HepG2 (cell line): ENCODE results near the gene GRB2. TPM values are rescaled to one million over a fixed set of nuclear protein-coding genes. Genes with fewer than 3 reads are reported as not detected.
A peak's percentile ranks its signal among the peaks of the same experiment; 100 is the strongest.

Experiments used
- AKAP8 ChIP-seq: sonication (generic); formaldehyde crosslinking; IDR thresholded peaks from 2 replicates; pipeline ENCODE4 v1.5.1; 2020; ENCODE audit warnings: mild to moderate bottlenecking, missing genetic modification reagents
- CHD2 ChIP-seq: IDR thresholded peaks from 2 replicates; pipeline ENCODE4 v1.6.1; 2011; ENCODE audit warnings: low read depth, low read length, improper control_type of control experiment
- ERF ChIP-seq: IDR thresholded peaks from 2 replicates; pipeline ENCODE4 v1.6.1; 2018; ENCODE audit warnings: missing biosample characterization, missing genetic modification reagents
- IKZF4 ChIP-seq: sonication (generic); formaldehyde crosslinking; IDR thresholded peaks from 2 replicates; pipeline ENCODE4 v1.5.1; 2020; ENCODE audit warnings: borderline replicate concordance, mild to moderate bottlenecking, low read depth, missing genetic modification reagents; ENCODE audit errors: not compliant biosample characterization
- NFKBIZ ChIP-seq: IDR thresholded peaks from 2 replicates; pipeline ENCODE4 v1.6.1; 2018; ENCODE audit warnings: missing genetic modification reagents, missing compliant biosample characterization
- NR1H2 ChIP-seq: sonication (generic); formaldehyde crosslinking; IDR thresholded peaks from 2 replicates; pipeline ENCODE4 v1.8.1; 2022; ENCODE audit warnings: low read depth, missing genetic modification reagents, borderline replicate concordance
- RARG ChIP-seq: sonication (generic); formaldehyde crosslinking; IDR thresholded peaks from 2 replicates; pipeline ENCODE4 v1.4.0; 2020; ENCODE audit warnings: low read depth, mild to moderate bottlenecking, missing genetic modification reagents
- ZFAT ChIP-seq: sonication (generic); formaldehyde crosslinking; conservative IDR thresholded peaks from 2 replicates; pipeline ENCODE4 v1.8.1; 2023; ENCODE audit warnings: missing genetic modification reagents, inconsistent platforms
- ZMYM2 ChIP-seq: sonication (generic); formaldehyde crosslinking; IDR thresholded peaks from 2 replicates; pipeline ENCODE4 v1.8.0; 2022; ENCODE audit warnings: mild to moderate bottlenecking, missing genetic modification reagents
- ZNF10 ChIP-seq: sonication (generic); formaldehyde crosslinking; IDR thresholded peaks from 2 replicates; pipeline ENCODE4 v1.4.0; 2020; ENCODE audit warnings: mild to moderate bottlenecking, low read depth, missing genetic modification reagents, borderline replicate concordance
- ZNF282 ChIP-seq: fragments of 450-650 bp; IDR thresholded peaks from 2 replicates; pipeline ENCODE4 v1.6.1; 2018; ENCODE audit not compliant: partially characterized antibody
- ZNF547 ChIP-seq: sonication (generic); formaldehyde crosslinking; IDR thresholded peaks from 2 replicates; pipeline ENCODE4 v1.5.1; 2020; ENCODE audit warnings: mild to moderate bottlenecking, missing genetic modification reagents
- ZNF878 ChIP-seq: sonication (generic); formaldehyde crosslinking; IDR thresholded peaks from 2 replicates; pipeline ENCODE4 v1.8.1; 2023; ENCODE audit warnings: mild to moderate bottlenecking, missing genetic modification reagents, moderate library complexity
- ZSCAN31 ChIP-seq: sonication (generic); formaldehyde crosslinking; IDR thresholded peaks from 2 replicates; pipeline ENCODE4 v1.5.0; 2020; ENCODE audit warnings: low read depth, mild to moderate bottlenecking, missing genetic modification reagents
- polyA plus RNA-seq, 8 experiments: library from polyadenylated mRNA; depleted of rRNA in 3 of 8; stranded (reverse) in 7 of 8; unstranded in 1 of 8; fragments of >200 nt; fragmentation: Illumina TruSeq in 4 of 8; extraction: Trizol in 4 of 8; gene quantifications; 2 replicates each; pipeline versions ENCODE4 v1.2.1 to v1.2.3, GENCODE V29; 2011 to 2016; ENCODE audit warnings: low read depth in 4 of 8, missing spikeins in 1 of 8, mixed read lengths in 1 of 8; ENCODE audit not compliant: insufficient read depth in 1 of 8
- total RNA-seq, 5 experiments: library from RNA; depleted of rRNA; stranded (reverse); fragments of >200 nt; fragmentation: Illumina TruSeq; extraction: Trizol; gene quantifications; 2 replicates each; pipeline ENCODE4 v1.2.3, GENCODE V29; 2016; ENCODE audit warnings: low read depth in 1 of 5
- TF ChIP-seq, protein P1 (sequence below): IDR thresholded peaks from 2 replicates; pipeline ENCODE4 v1.6.1; 2016; ENCODE audit warnings: missing compliant biosample characterization, missing genetic modification reagents, borderline replicate concordance
- TF ChIP-seq, protein P2 (sequence below): sonication (generic); formaldehyde crosslinking; IDR thresholded peaks from 2 replicates; pipeline ENCODE4 v1.9.0; 2021; ENCODE audit warnings: missing genetic modification reagents, borderline replicate concordance
- TF ChIP-seq, protein P3 (sequence below): sonication (generic); formaldehyde crosslinking; IDR thresholded peaks from 2 replicates; pipeline ENCODE4 v1.8.1; 2022; ENCODE audit warnings: low read depth, mild to moderate bottlenecking, missing genetic modification reagents
- TF ChIP-seq, protein P4 (sequence below): sonication (generic); formaldehyde crosslinking; IDR thresholded peaks from 2 replicates; pipeline ENCODE4 v1.5.1; 2020; ENCODE audit warnings: mild to moderate bottlenecking, missing genetic modification reagents

The GRB2 gene
- total and polyA plus RNA-seq, 2 of the 13 experiments (the other 11 are each of a cell fraction or from before 2014, with no cell fraction given) = 84.6 to 92.3 TPM

DNA sequence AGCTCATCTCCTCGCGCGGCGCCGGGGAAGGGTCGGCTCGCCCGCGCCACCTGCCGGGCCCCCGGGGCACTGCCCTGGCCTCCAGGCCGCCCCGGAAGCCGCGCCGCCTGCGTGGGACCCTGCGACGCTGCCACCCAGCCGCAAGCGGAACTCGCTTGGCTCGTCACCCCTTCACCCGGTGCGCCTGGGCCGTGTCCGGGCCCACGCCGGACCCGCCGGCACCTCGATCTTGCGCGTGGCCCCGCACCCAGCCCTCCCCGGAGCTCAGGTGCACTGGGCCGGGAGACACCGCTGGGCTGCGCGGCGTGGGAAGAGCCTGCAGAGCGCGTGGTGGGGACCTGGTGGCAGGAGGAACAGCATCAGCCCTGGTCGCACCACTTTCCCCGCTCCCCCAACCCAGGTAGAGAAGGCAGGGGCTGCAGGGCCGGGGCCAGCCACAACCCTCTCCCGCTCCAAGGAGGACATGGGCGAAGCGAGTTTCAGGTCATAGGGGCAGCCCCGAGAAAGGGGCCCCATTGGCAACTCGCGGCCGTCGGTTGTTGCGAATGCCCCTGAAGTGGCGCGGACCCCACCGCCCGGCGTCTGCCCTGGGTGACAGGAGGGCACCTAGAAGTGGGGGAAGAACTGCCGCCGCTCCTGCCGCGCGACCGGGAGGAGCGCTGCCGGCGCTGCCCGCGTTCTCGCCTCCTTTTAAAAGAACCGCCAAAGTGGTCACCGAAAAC is 134.1 kb downstream of the GRB2 start (continued):
- TF ChIP-seq, protein P1, sequence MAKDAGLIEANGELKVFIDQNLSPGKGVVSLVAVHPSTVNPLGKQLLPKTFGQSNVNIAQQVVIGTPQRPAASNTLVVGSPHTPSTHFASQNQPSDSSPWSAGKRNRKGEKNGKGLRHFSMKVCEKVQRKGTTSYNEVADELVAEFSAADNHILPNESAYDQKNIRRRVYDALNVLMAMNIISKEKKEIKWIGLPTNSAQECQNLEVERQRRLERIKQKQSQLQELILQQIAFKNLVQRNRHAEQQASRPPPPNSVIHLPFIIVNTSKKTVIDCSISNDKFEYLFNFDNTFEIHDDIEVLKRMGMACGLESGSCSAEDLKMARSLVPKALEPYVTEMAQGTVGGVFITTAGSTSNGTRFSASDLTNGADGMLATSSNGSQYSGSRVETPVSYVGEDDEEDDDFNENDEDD (CRISPR knock-in tag) = peak; percentile 70; the same call in 1 of the 2 replicates
- TF ChIP-seq, protein P2, sequence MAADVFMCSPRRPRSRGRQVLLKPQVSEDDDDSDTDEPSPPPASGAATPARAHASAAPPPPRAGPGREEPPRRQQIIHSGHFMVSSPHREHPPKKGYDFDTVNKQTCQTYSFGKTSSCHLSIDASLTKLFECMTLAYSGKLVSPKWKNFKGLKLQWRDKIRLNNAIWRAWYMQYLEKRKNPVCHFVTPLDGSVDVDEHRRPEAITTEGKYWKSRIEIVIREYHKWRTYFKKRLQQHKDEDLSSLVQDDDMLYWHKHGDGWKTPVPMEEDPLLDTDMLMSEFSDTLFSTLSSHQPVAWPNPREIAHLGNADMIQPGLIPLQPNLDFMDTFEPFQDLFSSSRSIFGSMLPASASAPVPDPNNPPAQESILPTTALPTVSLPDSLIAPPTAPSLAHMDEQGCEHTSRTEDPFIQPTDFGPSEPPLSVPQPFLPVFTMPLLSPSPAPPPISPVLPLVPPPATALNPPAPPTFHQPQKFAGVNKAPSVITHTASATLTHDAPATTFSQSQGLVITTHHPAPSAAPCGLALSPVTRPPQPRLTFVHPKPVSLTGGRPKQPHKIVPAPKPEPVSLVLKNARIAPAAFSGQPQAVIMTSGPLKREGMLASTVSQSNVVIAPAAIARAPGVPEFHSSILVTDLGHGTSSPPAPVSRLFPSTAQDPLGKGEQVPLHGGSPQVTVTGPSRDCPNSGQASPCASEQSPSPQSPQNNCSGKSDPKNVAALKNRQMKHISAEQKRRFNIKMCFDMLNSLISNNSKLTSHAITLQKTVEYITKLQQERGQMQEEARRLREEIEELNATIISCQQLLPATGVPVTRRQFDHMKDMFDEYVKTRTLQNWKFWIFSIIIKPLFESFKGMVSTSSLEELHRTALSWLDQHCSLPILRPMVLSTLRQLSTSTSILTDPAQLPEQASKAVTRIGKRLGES (CRISPR knock-in tag) = no peak
- TF ChIP-seq ZNF878 (CRISPR knock-in tag) (no peak), ZFAT (CRISPR knock-in tag) (no peak), IKZF4 (peak; percentile 74), ZSCAN31 (peak; percentile 86), NR1H2 (CRISPR knock-in tag) (peak; percentile 93), NFKBIZ (CRISPR knock-in tag) (no peak), ZNF547 (CRISPR knock-in tag) (peak; percentile 83), RARG (CRISPR knock-in tag) (no peak), ERF (CRISPR knock-in tag) (0 out of 2 replicates have a peak, but pooled peaks have one; percentile 19), CHD2 (no peak), ZNF282 (no peak), ZNF10 (no peak), ZMYM2 (CRISPR knock-in tag) (no peak), AKAP8 (CRISPR knock-in tag) (peak; percentile 55; the same call in 1 of the 2 replicates)
- TF ChIP-seq, protein P3, sequence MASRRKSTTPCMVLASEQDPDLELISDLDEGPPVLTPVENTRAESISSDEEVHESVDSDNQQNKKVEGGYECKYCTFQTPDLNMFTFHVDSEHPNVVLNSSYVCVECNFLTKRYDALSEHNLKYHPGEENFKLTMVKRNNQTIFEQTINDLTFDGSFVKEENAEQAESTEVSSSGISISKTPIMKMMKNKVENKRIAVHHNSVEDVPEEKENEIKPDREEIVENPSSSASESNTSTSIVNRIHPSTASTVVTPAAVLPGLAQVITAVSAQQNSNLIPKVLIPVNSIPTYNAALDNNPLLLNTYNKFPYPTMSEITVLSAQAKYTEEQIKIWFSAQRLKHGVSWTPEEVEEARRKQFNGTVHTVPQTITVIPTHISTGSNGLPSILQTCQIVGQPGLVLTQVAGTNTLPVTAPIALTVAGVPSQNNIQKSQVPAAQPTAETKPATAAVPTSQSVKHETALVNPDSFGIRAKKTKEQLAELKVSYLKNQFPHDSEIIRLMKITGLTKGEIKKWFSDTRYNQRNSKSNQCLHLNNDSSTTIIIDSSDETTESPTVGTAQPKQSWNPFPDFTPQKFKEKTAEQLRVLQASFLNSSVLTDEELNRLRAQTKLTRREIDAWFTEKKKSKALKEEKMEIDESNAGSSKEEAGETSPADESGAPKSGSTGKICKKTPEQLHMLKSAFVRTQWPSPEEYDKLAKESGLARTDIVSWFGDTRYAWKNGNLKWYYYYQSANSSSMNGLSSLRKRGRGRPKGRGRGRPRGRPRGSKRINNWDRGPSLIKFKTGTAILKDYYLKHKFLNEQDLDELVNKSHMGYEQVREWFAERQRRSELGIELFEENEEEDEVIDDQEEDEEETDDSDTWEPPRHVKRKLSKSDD (CRISPR knock-in tag) = no peak; the same call in 1 of the 2 replicates
- TF ChIP-seq, protein P4, sequence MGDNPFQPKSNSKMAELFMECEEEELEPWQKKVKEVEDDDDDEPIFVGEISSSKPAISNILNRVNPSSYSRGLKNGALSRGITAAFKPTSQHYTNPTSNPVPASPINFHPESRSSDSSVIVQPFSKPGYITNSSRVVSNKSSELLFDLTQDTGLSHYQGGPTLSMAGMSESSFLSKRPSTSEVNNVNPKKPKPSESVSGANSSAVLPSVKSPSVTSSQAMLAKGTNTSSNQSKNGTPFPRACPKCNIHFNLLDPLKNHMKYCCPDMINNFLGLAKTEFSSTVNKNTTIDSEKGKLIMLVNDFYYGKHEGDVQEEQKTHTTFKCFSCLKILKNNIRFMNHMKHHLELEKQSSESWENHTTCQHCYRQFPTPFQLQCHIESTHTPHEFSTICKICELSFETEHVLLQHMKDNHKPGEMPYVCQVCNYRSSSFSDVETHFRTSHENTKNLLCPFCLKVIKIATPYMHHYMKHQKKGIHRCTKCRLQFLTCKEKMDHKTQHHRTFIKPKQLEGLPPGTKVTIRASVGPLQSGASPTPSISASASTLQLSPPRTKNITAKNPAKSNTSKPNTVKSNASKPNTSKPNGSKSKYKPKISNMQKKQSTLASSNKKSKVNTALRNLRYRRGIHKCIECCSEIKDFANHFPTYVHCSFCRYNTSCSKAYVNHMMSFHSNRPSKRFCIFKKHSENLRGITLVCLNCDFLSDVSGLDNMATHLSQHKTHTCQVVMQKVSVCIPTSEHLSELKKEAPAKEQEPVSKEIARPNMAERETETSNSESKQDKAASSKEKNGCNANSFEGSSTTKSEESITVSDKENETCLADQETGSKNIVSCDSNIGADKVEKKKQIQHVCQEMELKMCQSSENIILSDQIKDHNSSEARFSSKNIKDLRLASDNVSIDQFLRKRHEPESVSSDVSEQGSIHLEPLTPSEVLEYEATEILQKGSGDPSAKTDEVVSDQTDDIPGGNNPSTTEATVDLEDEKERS (CRISPR knock-in tag) = no peak
